HCT116 (cell line): Measurements from ENCODE around the gene TTC9B. TPM values are rescaled to one million over a fixed set of nuclear protein-coding genes. Genes with fewer than 3 reads are reported as not detected.

Experiments used
- ATAC-seq: fragments of 200-7000 bp; cut with Tn5 transposase; 2 replicates; pipeline ENCODE4 v1.9.1; 2020; ENCODE audit warnings: mild to moderate bottlenecking, moderate library complexity
- BruUV-seq: library from RNA; stranded (reverse); fragments of 400-500 nt; replicated peaks from 2 replicates; lab custom pipeline; 2021; lab: Mats Ljungman, UMichigan
- CTCF ChIA-PET: fragments of 300-600 bp; sonication (Branson Sonifier 250); formaldehyde crosslinking; loops from one replicate; lab custom pipeline; 2021; ENCODE audit warnings: antibody characterized with exemption; lab: Charles Lee
- POLR2A ChIA-PET: fragments of 300-600, 350-600 bp; sonication (Branson Sonifier 250); formaldehyde crosslinking; loops from one replicate; lab custom pipeline; 2021; ENCODE audit warnings: antibody characterized with exemption; lab: Charles Lee
- RAD21 ChIA-PET, 2 experiments: fragments of 300-600 bp; sonication (Branson Sonifier 250); formaldehyde crosslinking; loops; one replicate each; lab custom pipeline; 2023; ENCODE audit warnings: low total read pairs in 2 of 2; ENCODE audit not compliant: uncharacterized antibody in 2 of 2, unreplicated experiment in 2 of 2, low non-redundant PET in 1 of 2; lab: Charles Lee
- DNase-seq: peaks from one replicate; pipeline ENCODE4 v3.0.0-alpha.2; 2010; ENCODE audit warnings: low read depth, low spot score
- H2AFZ ChIP-seq: fragments of 200-600 bp; shearing (Covaris generic), sonication (generic); 2 replicates; pipeline ENCODE4 v1.6.1; 2017; ENCODE audit warnings: low read depth, mixed run types, mixed read lengths, antibody characterized with exemption, low read length; ENCODE audit not compliant: poor library complexity, severe bottlenecking
- H3K27ac ChIP-seq: 2 replicates; pipeline ENCODE4 v1.5.1; 2012; ENCODE audit warnings: low read depth, low read length
- H3K27me3 ChIP-seq: fragments of 200-600 bp; sonication (generic); 2 replicates; pipeline ENCODE4 v1.6.1; 2016; ENCODE audit warnings: mixed run types, low read length, mixed read lengths; ENCODE audit not compliant: insufficient read depth
- H3K36me3 ChIP-seq, 2 experiments: fragments of 200-500 bp in 1 of 2; fragments of 200-600 bp in 1 of 2; sonication (Bioruptor generic) in 1 of 2; sonication (generic) in 1 of 2; 2 replicates each; pipeline versions ENCODE4 v1.5.1 to v1.6.1; 2014 to 2016; ENCODE audit warnings: low read length in 2 of 2, inconsistent platforms in 1 of 2, mixed read lengths in 1 of 2, mixed run types in 1 of 2; ENCODE audit not compliant: insufficient read depth in 2 of 2, control insufficient read depth in 1 of 2
- H3K4me1 ChIP-seq, 2 experiments: fragments of 200-600 bp in 1 of 2; sonication (generic) in 1 of 2; 2 replicates each; pipeline versions ENCODE4 v1.5.1 to v1.6.1; 2012 to 2017; ENCODE audit warnings: low read length in 2 of 2, inconsistent platforms in 1 of 2, mild to moderate bottlenecking in 1 of 2, mixed read lengths in 1 of 2, mixed run types in 1 of 2, moderate library complexity in 1 of 2; ENCODE audit not compliant: insufficient read depth in 2 of 2, control insufficient read depth in 1 of 2
- H3K4me2 ChIP-seq: fragments of 200-600 bp; sonication (generic); 2 replicates; pipeline ENCODE4 v1.6.1; 2017; ENCODE audit warnings: mixed run types, low read length, mixed read lengths
- H3K4me3 ChIP-seq, 2 experiments: fragments of 200-600 bp in 1 of 2; sonication (generic) in 1 of 2; replicated peaks in 1 of 2; 2 replicates each; pipeline ENCODE4 v1.5.1; 2011 to 2016; ENCODE audit warnings: low read length in 2 of 2, control low read depth in 1 of 2, low read depth in 1 of 2, mild to moderate bottlenecking in 1 of 2, mixed read lengths in 1 of 2, mixed run types in 1 of 2
- H3K79me2 ChIP-seq: fragments of 200-600 bp; sonication (generic); 2 replicates; pipeline ENCODE4 v1.6.1; 2017; ENCODE audit warnings: mild to moderate bottlenecking, mixed run types, low read length, moderate library complexity, mixed read lengths; ENCODE audit not compliant: insufficient read depth
- H3K9ac ChIP-seq: fragments of 200-600 bp; sonication (generic); 2 replicates; pipeline ENCODE4 v1.6.1; 2016; ENCODE audit warnings: low read length, mixed read lengths
- H3K9me2 ChIP-seq: fragments of 200-600 bp; sonication (generic), shearing (Covaris generic); 2 replicates; pipeline ENCODE4 v1.6.1; 2017; ENCODE audit warnings: mixed run types, mild to moderate bottlenecking, moderate library complexity; ENCODE audit not compliant: insufficient read depth
- H3K9me3 ChIP-seq, 2 experiments: fragments of 200-500 bp in 1 of 2; fragments of 200-600 bp in 1 of 2; sonication (Bioruptor generic) in 1 of 2; sonication (generic) in 1 of 2; 2 replicates each; pipeline ENCODE4 v1.6.1; 2014 to 2017; ENCODE audit warnings: low read length in 2 of 2, mixed read lengths in 2 of 2, inconsistent platforms in 1 of 2, low read depth in 1 of 2, mild to moderate bottlenecking in 1 of 2, mixed run types in 1 of 2, moderate library complexity in 1 of 2; ENCODE audit not compliant: control insufficient read depth in 1 of 2, insufficient read depth in 1 of 2
- H4K20me1 ChIP-seq: fragments of 200-600 bp; sonication (generic), shearing (Covaris generic); 2 replicates; pipeline ENCODE4 v1.6.1; 2017; ENCODE audit warnings: mixed run types, mild to moderate bottlenecking, moderate library complexity; ENCODE audit not compliant: insufficient read depth
- ATF3 ChIP-seq: IDR thresholded peaks from 2 replicates; pipeline ENCODE4 v1.6.1; 2012
- CEBPB ChIP-seq: IDR thresholded peaks from 2 replicates; pipeline ENCODE4 v1.6.1; 2012; ENCODE audit warnings: low read depth
- CTCF ChIP-seq, 3 experiments: fragments of 200-600 bp in 1 of 3; sonication (generic) in 1 of 3; IDR thresholded peaks in 2 of 3; conservative IDR thresholded peaks in 1 of 3; 2 replicates each; pipeline ENCODE4 v1.5.1; 2012 to 2017; ENCODE audit warnings: low read depth in 2 of 3, low read length in 2 of 3, antibody characterized with exemption in 1 of 3, borderline replicate concordance in 1 of 3, control low read depth in 1 of 3, mild to moderate bottlenecking in 1 of 3, mixed read lengths in 1 of 3, mixed run types in 1 of 3, moderate library complexity in 1 of 3; ENCODE audit not compliant: insufficient read depth in 1 of 3
- ELF1 ChIP-seq: IDR thresholded peaks from 2 replicates; pipeline ENCODE4 v1.6.1; 2012; ENCODE audit warnings: low read depth, borderline replicate concordance
- EZH2phosphoT487 ChIP-seq: fragments of 200-600 bp; IDR thresholded peaks from 2 replicates; pipeline ENCODE4 v1.6.1; 2018; ENCODE audit warnings: antibody characterized with exemption, borderline replicate concordance
- JUND ChIP-seq: IDR thresholded peaks from 2 replicates; pipeline ENCODE4 v1.6.1; 2012
- POLR2A ChIP-seq: IDR thresholded peaks from 2 replicates; pipeline ENCODE4 v1.7.0; 2011; ENCODE audit warnings: borderline replicate concordance; ENCODE audit not compliant: insufficient read depth, insufficient read length; ENCODE audit errors: extremely low read depth
- RAD21 ChIP-seq: IDR thresholded peaks from 2 replicates; pipeline ENCODE4 v1.6.1; 2012; ENCODE audit warnings: low read depth, mild to moderate bottlenecking
- REST ChIP-seq: IDR thresholded peaks from 2 replicates; pipeline ENCODE4 v1.6.1; 2012; ENCODE audit warnings: low read depth
- SIN3A ChIP-seq: IDR thresholded peaks from 2 replicates; pipeline ENCODE4 v1.6.1; 2012; ENCODE audit warnings: low read depth
- SRF ChIP-seq: IDR thresholded peaks from 2 replicates; pipeline ENCODE4 v1.6.1; 2012; ENCODE audit warnings: low read depth
- TCF7L2 ChIP-seq: IDR thresholded peaks from 2 replicates; pipeline ENCODE4 v1.7.0; 2011; ENCODE audit warnings: borderline replicate concordance, inconsistent platforms; ENCODE audit not compliant: insufficient read depth, insufficient read length; ENCODE audit errors: extremely low read depth
- ZNF274 ChIP-seq: fragments of 200-500 bp; sonication (Bioruptor generic); IDR thresholded peaks from 2 replicates; pipeline ENCODE4 v1.6.1; 2014; ENCODE audit warnings: mild to moderate bottlenecking, low read depth, low read length, inconsistent platforms
- intact Hi-C: fragments of 100-400 bp; cut with micrococcal nuclease; formaldehyde crosslinking; loops from 2 replicates; pipeline ENCODE4 v1.10.0; 2022
- total RNA-seq: library from RNA; stranded (reverse); gene quantifications from one replicate; pipeline ENCODE4 v1.2.1, GENCODE V29; 2021; ENCODE audit not compliant: unreplicated experiment
- TF ChIP-seq, protein P1 (sequence below): IDR thresholded peaks from 2 replicates; pipeline ENCODE4 v1.6.1; 2012
- TF ChIP-seq, protein P2 (sequence below): IDR thresholded peaks from 2 replicates; pipeline ENCODE4 v1.6.1; 2011; ENCODE audit warnings: mild to moderate bottlenecking, low read length, moderate library complexity; ENCODE audit not compliant: insufficient replicate concordance; ENCODE audit errors: extremely low read depth

TTC9B gene
- total RNA-seq, 1 experiment from 2014 or later = 1.7 TPM

GRCh38 chr19:40217934-40218890 lies at the start of gene TTC9B (continued):
- TF ChIP-seq CEBPB = no peak
- TF ChIP-seq RAD21 = no peak
- no peak for TF ChIP-seq SRF
- TF ChIP-seq JUND = no peak
- no peak for TF ChIP-seq SIN3A
- no peak for TF ChIP-seq POLR2A

DNA sequence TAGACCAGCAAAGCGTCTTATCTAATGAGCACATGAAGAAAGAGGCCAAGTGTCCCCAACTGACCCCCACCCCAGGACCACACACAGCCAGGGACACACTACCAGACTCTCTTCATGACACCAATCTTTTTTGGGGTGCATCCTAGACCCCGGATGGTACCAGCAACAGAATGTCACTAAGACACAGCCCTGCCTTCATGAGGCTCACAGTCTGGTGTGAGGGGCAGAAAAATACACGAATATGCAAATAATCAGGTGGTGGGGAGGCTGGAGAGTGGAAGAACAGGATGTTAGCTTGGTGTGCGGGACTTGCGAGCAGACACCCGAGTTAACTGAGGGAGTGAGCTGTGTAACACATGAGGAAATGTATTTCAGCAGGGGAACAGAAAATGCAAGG lies 49.4 kb upstream of the TTC9B start:
- ChIA-PET CTCF (no interaction called here), POLR2A (no interaction called here), RAD21 (no interaction called here)
- H3K79me2 ChIP-seq = peaks cover 52% of the 10 kb centered on the region; the same call in 1 of the 2 replicates
- intact Hi-C loops = no loop called here
- no peaks in the 10 kb centered on the region for H3K9me2 ChIP-seq
- H3K9me3 ChIP-seq = no peaks in the 10 kb centered on the region
- H3K27ac ChIP-seq = no peak overlapping the region
- no peaks in the 10 kb centered on the region for H3K4me1 ChIP-seq
- BruUV-seq = no TSS peak
- peaks cover 3 to 11% of the 10 kb centered on the region in 2 experiments; a peak in 2 of 4 replicates for H3K36me3 ChIP-seq
- H3K9ac ChIP-seq = no peak overlapping the region
- no peak overlapping the region for H3K4me3 ChIP-seq
- ATAC-seq = no peak
- DNase-seq = no peak
- no peak for TF ChIP-seq RAD21
- no peak for TF ChIP-seq ELF1
- TF ChIP-seq TCF7L2 = no peak
- TF ChIP-seq, protein P1, sequence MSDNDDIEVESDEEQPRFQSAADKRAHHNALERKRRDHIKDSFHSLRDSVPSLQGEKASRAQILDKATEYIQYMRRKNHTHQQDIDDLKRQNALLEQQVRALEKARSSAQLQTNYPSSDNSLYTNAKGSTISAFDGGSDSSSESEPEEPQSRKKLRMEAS = no peak
- no peak for TF ChIP-seq POLR2A
- TF ChIP-seq CTCF (IDR thresholded peaks at IDR 0.05 in 2 of 3, conservative IDR thresholded peaks at IDR 0.05 in 1 of 3; ENCODE audit: borderline replicate concordance in 1 of 3, insufficient read depth in 1 of 3, low read depth in 2 of 3, low read length in 2 of 3) = no peak
- no peak for TF ChIP-seq REST
- TF ChIP-seq SIN3A = no peak
- TF ChIP-seq SRF = no peak
- TF ChIP-seq ZNF274 = no peak
- TF ChIP-seq, protein P2, sequence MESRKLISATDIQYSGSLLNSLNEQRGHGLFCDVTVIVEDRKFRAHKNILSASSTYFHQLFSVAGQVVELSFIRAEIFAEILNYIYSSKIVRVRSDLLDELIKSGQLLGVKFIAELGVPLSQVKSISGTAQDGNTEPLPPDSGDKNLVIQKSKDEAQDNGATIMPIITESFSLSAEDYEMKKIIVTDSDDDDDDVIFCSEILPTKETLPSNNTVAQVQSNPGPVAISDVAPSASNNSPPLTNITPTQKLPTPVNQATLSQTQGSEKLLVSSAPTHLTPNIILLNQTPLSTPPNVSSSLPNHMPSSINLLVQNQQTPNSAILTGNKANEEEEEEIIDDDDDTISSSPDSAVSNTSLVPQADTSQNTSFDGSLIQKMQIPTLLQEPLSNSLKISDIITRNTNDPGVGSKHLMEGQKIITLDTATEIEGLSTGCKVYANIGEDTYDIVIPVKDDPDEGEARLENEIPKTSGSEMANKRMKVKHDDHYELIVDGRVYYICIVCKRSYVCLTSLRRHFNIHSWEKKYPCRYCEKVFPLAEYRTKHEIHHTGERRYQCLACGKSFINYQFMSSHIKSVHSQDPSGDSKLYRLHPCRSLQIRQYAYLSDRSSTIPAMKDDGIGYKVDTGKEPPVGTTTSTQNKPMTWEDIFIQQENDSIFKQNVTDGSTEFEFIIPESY = no peak
- no peak for TF ChIP-seq JUND
- no peak for TF ChIP-seq ATF3
- no peak for TF ChIP-seq EZH2phosphoT487
- no peaks in the 10 kb centered on the region for H3K27me3 ChIP-seq
- no peak overlapping the region for H3K4me2 ChIP-seq
- no peaks in the 10 kb centered on the region for H4K20me1 ChIP-seq
- H2AFZ ChIP-seq = no peak overlapping the region
